BLaER1 treated with 17β-estradiol and CSF1 and Interleukin-3, amounts not matched to agents 10 nM and 100 nM (cell line): ENCODE measurements around the gene TMEM62.
A peak's percentile ranks its signal among the peaks of the same experiment; 100 is the strongest.

Source experiments
- H3K27ac ChIP-seq, 11 experiments: shearing (Covaris generic); formaldehyde crosslinking; 2 replicates each; pipeline ENCODE4 v1.8.1; 2022
- H3K27me3 ChIP-seq, 11 experiments: shearing (Covaris generic); formaldehyde crosslinking; 2 replicates each; pipeline ENCODE4 v1.8.1; 2022
- H3K36me3 ChIP-seq, 11 experiments: shearing (Covaris generic); formaldehyde crosslinking; 2 replicates each; pipeline ENCODE4 v1.8.1; 2022
- H3K4me1 ChIP-seq, 10 experiments: shearing (Covaris generic); formaldehyde crosslinking; 2 replicates each; pipeline ENCODE4 v1.8.1; 2022
- H3K4me2 ChIP-seq, 11 experiments: shearing (Covaris generic); formaldehyde crosslinking; 2 replicates each; pipeline ENCODE4 v1.8.1; 2022
- H3K4me3 ChIP-seq, 10 experiments: shearing (Covaris generic); formaldehyde crosslinking; 2 replicates each; pipeline ENCODE4 v1.8.1; 2022
- H3K9ac ChIP-seq, 11 experiments: shearing (Covaris generic); formaldehyde crosslinking; 2 replicates each; pipeline ENCODE4 v1.8.1; 2022
- H3K9me3 ChIP-seq, 11 experiments: shearing (Covaris generic); formaldehyde crosslinking; replicated peaks in 1 of 11; 2 replicates each; pipeline ENCODE4 v1.8.1; 2022
- H4K20me1 ChIP-seq, 11 experiments: shearing (Covaris generic); formaldehyde crosslinking; 2 replicates each; pipeline ENCODE4 v1.8.1; 2022
- Cebpa-rat ChIP-seq, 11 experiments: shearing (Covaris generic); IDR thresholded peaks; 2 replicates each; pipeline ENCODE4 v1.8.1; 2022

TMEM62 gene

DNA sequence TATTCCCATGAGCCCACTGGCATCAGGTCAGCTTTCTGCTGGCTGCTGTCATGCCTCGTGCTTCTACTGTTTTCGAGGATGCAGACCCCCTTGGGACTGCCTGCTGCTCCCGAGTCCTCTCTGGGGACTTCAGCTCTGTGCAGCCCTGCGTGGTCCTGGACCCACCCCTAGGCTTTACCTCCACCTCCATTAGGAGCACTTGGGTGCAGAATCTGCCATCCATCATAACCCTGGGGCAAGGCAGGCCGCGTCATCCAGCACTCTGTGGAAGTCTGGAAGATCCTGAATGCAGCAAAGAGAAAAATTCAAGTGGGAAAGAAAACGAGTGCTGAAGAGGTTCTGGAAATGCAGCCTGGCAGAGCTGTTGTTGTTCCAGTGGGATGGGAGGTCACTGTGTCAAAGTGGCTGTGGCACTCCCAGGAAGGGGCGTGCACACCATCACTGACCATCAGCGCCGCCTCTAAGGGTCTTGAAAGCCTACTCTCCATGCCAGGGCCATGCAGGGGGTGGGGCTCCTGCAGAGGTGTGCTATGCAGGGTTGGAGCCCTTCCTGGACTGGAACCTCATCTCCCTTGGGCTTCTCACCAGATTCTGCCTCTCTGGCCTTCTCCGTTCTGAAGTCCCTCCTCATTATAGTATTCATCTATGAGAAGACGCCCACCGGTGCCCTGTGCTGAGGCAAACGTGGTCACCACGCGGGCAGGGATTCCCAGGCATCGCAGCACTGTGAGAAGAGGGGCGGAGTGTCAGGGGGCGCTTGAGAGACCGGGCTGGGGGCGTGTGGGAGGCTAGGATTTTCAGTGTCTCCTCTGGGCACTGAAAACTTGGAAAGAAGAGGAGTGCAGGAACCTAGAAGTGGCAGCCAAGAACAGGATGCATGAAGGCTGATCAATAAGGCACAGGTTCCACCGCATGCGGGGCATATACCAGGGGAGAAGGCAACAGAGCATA lies 74.9 kb downstream of the TMEM62 start:
- Histone ChIP-seq H3K4me2 (peak overlapping the region in 8 of 11 experiments; percentile 10 to 59 (median 34); a peak in 11 of 22 replicates), H3K36me3 (no peaks in the 10 kb centered on the region), H3K27ac (no peak overlapping the region), H3K4me3 (no peak overlapping the region), H3K4me1 (peaks cover 0 to 13% (median 7%) of the 10 kb centered on the region in 10 experiments; a peak in 11 of 20 replicates), H4K20me1 (peaks cover 0 to 6% (median 0%) of the 10 kb centered on the region in 11 experiments; a peak in 2 of 22 replicates), H3K27me3 (no peaks in the 10 kb centered on the region), H3K9ac (no peak overlapping the region), H3K9me3 (no peaks in the 10 kb centered on the region)
- TF ChIP-seq Cebpa-rat (IDR thresholded peaks at IDR 0.05): no peak

DNA sequence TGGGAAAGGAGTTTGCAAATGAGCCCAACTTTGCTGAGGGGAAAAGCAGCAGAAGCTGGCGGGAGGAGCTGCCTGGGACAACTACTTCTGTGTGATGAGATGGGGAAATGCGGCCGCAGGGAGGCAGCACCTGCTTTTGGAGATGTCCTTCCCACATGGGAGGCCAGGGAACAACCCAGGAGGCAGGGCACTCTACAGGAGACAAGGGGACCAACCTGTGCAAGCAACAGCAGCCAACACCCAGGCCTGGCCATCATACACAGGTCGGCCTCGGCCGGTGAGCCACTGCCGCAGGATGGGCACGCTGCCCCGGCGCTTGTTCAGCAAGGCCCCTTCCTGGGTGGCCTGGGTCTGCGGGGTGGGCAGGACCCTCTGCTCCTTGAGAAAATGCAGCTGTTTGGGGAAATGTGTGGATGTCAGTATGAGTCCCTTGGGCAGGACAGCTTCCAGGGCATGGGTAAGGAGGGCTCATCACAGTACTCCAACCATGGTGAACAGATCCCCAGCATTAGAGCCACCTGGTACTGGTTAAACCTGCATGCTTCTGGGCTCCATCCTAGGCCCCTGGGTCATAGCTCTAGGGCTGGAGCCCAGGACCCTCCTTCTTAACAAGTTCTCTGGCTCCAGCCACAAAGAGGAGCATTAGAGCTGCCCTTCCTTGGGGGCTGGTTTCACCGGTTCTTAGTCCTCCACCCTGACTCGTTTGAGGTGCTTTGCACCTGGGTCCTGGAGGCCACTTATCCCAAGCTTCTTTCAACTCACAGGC lies 75.9 kb downstream of the TMEM62 start:
- H4K20me1 ChIP-seq: peaks cover 0 to 6% (median 0%) of the 10 kb centered on the region in 11 experiments; a peak in 2 of 22 replicates
- H3K4me2 ChIP-seq: no peak overlapping the region
- H3K27me3 ChIP-seq: no peaks in the 10 kb centered on the region
- H3K9me3 ChIP-seq: no peaks in the 10 kb centered on the region
- no peak overlapping the region for H3K9ac ChIP-seq
- no peaks in the 10 kb centered on the region for H3K36me3 ChIP-seq
- no peak for TF ChIP-seq Cebpa-rat (IDR thresholded peaks at IDR 0.05)
- H3K4me3 ChIP-seq: no peak overlapping the region
- H3K4me1 ChIP-seq: peaks cover 0 to 13% (median 7%) of the 10 kb centered on the region in 10 experiments; a peak in 11 of 20 replicates
- H3K27ac ChIP-seq: no peak overlapping the region

GRCh38 chr15:43210172-43210745 lies 76.9 kb downstream of the TMEM62 start:
- no peak for TF ChIP-seq Cebpa-rat (IDR thresholded peaks at IDR 0.05)
- Histone ChIP-seq H3K36me3 (no peaks in the 10 kb centered on the region), H3K4me1 (peaks cover 0 to 13% (median 7%) of the 10 kb centered on the region in 10 experiments; a peak in 11 of 20 replicates), H3K27me3 (no peaks in the 10 kb centered on the region), H3K27ac (no peak overlapping the region), H3K9me3 (no peaks in the 10 kb centered on the region), H4K20me1 (peaks cover 0 to 6% (median 0%) of the 10 kb centered on the region in 11 experiments; a peak in 2 of 22 replicates), H3K4me2 (no peak overlapping the region), H3K9ac (no peak overlapping the region), H3K4me3 (no peak overlapping the region)

- Histone ChIP-seq H4K20me1 (peaks cover 0 to 6% (median 0%) of the 10 kb centered on the region in 11 experiments; a peak in 2 of 22 replicates), H3K9ac (no peak overlapping the region), H3K4me2 (no peak overlapping the region), H3K27ac (no peak overlapping the region), H3K4me1 (peaks cover 0 to 13% (median 7%) of the 10 kb centered on the region in 10 experiments; a peak in 11 of 20 replicates), H3K27me3 (no peaks in the 10 kb centered on the region), H3K36me3 (no peaks in the 10 kb centered on the region), H3K9me3 (no peaks in the 10 kb centered on the region), H3K4me3 (no peak overlapping the region)
- TF ChIP-seq Cebpa-rat (IDR thresholded peaks at IDR 0.05): no peak
Observed at GRCh38 chr15:43210807-43211206, 77.4 kb downstream of the TMEM62 start.

DNA sequence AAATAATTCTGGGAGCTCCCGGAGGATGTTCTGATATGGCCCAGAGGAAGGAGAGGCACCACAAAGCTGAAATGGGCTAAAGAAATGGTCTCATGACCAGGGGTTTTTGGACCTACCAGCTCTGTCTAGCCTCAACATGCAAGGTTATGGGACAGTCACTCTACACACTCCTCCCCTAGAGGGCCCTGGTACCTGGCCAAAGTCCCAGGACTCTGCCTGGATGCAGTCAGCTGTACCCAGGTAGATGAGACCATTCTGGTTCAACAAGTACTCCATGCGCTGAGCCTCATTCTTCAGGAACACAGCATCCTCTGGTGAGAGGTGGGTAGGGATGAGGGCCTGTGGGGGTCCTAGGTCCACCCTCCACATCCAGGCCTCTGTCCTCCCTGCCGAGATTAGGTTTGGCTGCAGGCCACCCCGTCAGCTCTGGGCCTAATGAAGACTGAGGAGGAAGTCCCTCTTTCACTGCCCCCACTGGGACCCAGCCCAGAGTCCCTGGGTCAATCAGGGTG lies 77.9 kb downstream of the TMEM62 start:
- Histone ChIP-seq H3K27ac (no peak overlapping the region), H3K9ac (no peak overlapping the region), H3K4me3 (no peak overlapping the region), H3K9me3 (no peaks in the 10 kb centered on the region; a peak in 1 of 22 replicates), H4K20me1 (peaks cover 0 to 6% (median 0%) of the 10 kb centered on the region in 11 experiments; a peak in 2 of 22 replicates), H3K4me2 (no peak overlapping the region), H3K27me3 (no peaks in the 10 kb centered on the region), H3K4me1 (peaks cover 0 to 13% (median 7%) of the 10 kb centered on the region in 10 experiments; a peak in 11 of 20 replicates), H3K36me3 (no peaks in the 10 kb centered on the region)
- no peak for TF ChIP-seq Cebpa-rat (IDR thresholded peaks at IDR 0.05)

GRCh38 chr15:43212299-43212698 lies 78.9 kb downstream of the TMEM62 start:
- Histone ChIP-seq H3K9ac (no peak overlapping the region), H3K4me1 (peaks cover 0 to 13% (median 7%) of the 10 kb centered on the region in 10 experiments; a peak in 11 of 20 replicates), H3K27me3 (no peaks in the 10 kb centered on the region), H3K27ac (no peak overlapping the region), H3K4me2 (no peak overlapping the region), H4K20me1 (peaks cover 0 to 6% (median 0%) of the 10 kb centered on the region in 11 experiments; a peak in 2 of 22 replicates), H3K9me3 (peaks cover 0 to 10% (median 5%) of the 10 kb centered on the region in 11 experiments; a peak in 11 of 22 replicates), H3K36me3 (no peaks in the 10 kb centered on the region), H3K4me3 (no peak overlapping the region)
- no peak for TF ChIP-seq Cebpa-rat (IDR thresholded peaks at IDR 0.05)

DNA sequence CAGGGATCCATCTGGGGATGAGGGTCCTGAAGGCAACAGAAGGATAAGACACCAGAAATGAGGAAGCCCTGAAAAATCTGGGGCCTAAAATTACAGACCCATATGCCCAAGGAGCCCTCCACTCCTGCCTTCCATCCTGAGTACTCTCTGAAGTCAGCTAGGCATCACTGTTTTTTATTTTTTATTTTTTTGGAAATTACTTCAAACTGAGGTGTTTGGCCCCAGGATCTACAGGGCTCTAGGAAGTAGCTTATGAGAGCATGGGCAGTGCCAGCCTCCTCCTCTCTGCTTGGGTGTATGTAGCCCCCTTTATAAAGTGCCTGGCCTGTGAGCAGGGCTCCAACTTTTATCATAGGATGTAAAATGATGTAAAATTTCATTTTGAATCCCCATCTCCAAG lies 79.6 kb downstream of the TMEM62 start:
- H3K27me3 ChIP-seq: no peaks in the 10 kb centered on the region
- H3K27ac ChIP-seq: no peak overlapping the region
- no peak overlapping the region for H3K4me3 ChIP-seq
- peaks cover 0 to 7% (median 4%) of the 10 kb centered on the region in 10 experiments; a peak in 11 of 20 replicates for H3K4me1 ChIP-seq
- H3K4me2 ChIP-seq: no peak overlapping the region
- no peak for TF ChIP-seq Cebpa-rat (IDR thresholded peaks at IDR 0.05)
- no peaks in the 10 kb centered on the region for H3K36me3 ChIP-seq
- peaks cover 0 to 17% (median 7%) of the 10 kb centered on the region in 11 experiments; a peak in 11 of 22 replicates for H3K9me3 ChIP-seq
- H3K9ac ChIP-seq: no peak overlapping the region
- H4K20me1 ChIP-seq: peaks cover 0 to 6% (median 0%) of the 10 kb centered on the region in 11 experiments; a peak in 2 of 22 replicates

DNA sequence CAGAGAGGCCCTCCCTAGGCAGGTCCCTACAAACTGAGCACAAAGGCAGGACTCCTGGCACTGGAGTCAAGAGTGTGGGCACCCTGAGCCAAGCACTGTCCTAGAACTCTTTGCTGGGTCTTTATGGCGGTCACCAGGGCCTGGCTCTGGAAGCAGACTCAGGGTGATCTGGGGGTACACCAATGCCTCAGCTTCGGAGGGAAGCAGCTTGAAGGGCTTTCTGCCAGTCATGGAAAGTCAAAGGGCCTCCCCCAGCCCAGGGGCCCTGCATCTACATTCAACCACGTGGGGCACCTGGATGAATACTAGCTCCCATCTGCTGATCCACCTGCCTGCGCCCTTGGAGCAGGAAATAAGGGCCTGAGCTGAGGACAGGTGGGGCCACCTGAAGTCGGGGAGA lies 80.1 kb downstream of the TMEM62 start:
- H3K4me2 ChIP-seq: no peak overlapping the region
- H3K4me3 ChIP-seq: no peak overlapping the region
- H3K4me1 ChIP-seq: peaks cover 0 to 2% (median 0%) of the 10 kb centered on the region in 10 experiments; a peak in 3 of 20 replicates
- TF ChIP-seq Cebpa-rat (IDR thresholded peaks at IDR 0.05): no peak
- H3K27ac ChIP-seq: no peak overlapping the region
- peaks cover 0 to 1% (median 0%) of the 10 kb centered on the region in 11 experiments; a peak in 2 of 22 replicates for H4K20me1 ChIP-seq
- no peaks in the 10 kb centered on the region for H3K36me3 ChIP-seq
- no peaks in the 10 kb centered on the region for H3K27me3 ChIP-seq
- H3K9me3 ChIP-seq: peaks cover 0 to 18% (median 7%) of the 10 kb centered on the region in 11 experiments; a peak in 11 of 22 replicates
- no peak overlapping the region for H3K9ac ChIP-seq
